Fibroblast of lung (primary cell): ENCODE measurements around the gene BTBD1. TPM values are rescaled to one million over a fixed set of nuclear protein-coding genes. Genes with fewer than 3 reads are reported as not detected.

Experiments used
- DNase-seq, 2 donors: peaks; one replicate each; pipeline versions ENCODE4 v3.0.0 to v3.0.0-alpha.2; 2010; ENCODE audit warnings: low read depth in 2 of 2
- H2AFZ ChIP-seq: 2 replicates; pipeline ENCODE4 v1.5.1; 2012; ENCODE audit warnings: low read length, control low read depth, inconsistent platforms
- H3K27ac ChIP-seq: 2 replicates; pipeline ENCODE4 v1.5.1; 2011; ENCODE audit warnings: low read length, control low read depth; ENCODE audit not compliant: insufficient read depth
- H3K27me3 ChIP-seq: 2 replicates; pipeline ENCODE4 v1.5.1; 2011; ENCODE audit warnings: mild to moderate bottlenecking, low read length; ENCODE audit not compliant: control insufficient read depth, insufficient read depth
- H3K36me3 ChIP-seq: 2 replicates; pipeline ENCODE4 v1.5.1; 2011; ENCODE audit warnings: low read length; ENCODE audit not compliant: control insufficient read depth, insufficient read depth
- H3K4me1 ChIP-seq: 2 replicates; pipeline ENCODE4 v1.5.1; 2011; ENCODE audit warnings: low read length; ENCODE audit not compliant: control insufficient read depth, insufficient read depth; ENCODE audit errors: extremely low read depth
- H3K4me2 ChIP-seq: 2 replicates; pipeline ENCODE4 v1.5.1; 2011; ENCODE audit warnings: low read length, control low read depth; ENCODE audit not compliant: insufficient read depth; ENCODE audit errors: extremely low read depth
- H3K4me3 ChIP-seq, 4 experiments: fragments of 200-600 bp in 1 of 4; sonication (generic) in 1 of 4; replicated peaks in 1 of 4; 2 replicates each; pipeline ENCODE4 v1.5.1; 2011 to 2016; ENCODE audit warnings: low read length in 4 of 4, low read depth in 3 of 4, mild to moderate bottlenecking in 3 of 4, control low read depth in 2 of 4, inconsistent platforms in 1 of 4, mixed read lengths in 1 of 4; ENCODE audit not compliant: insufficient read depth in 1 of 4; ENCODE audit errors: control extremely low read depth in 1 of 4
- H3K79me2 ChIP-seq: 2 replicates; pipeline ENCODE4 v1.5.1; 2012; ENCODE audit warnings: mild to moderate bottlenecking, low read length, inconsistent platforms; ENCODE audit not compliant: control insufficient read depth, insufficient read depth
- H3K9ac ChIP-seq: 2 replicates; pipeline ENCODE4 v1.5.1; 2011; ENCODE audit warnings: mild to moderate bottlenecking, low read length, control low read depth; ENCODE audit not compliant: insufficient read depth
- H3K9me3 ChIP-seq: 2 replicates; pipeline ENCODE4 v1.5.1; 2012; ENCODE audit warnings: low read depth, low read length; ENCODE audit not compliant: control insufficient read depth, insufficient read depth
- H4K20me1 ChIP-seq: 2 replicates; pipeline ENCODE4 v1.5.1; 2011; ENCODE audit warnings: low read length; ENCODE audit not compliant: control insufficient read depth, insufficient read depth; ENCODE audit errors: extremely low read depth
- CTCF ChIP-seq, 2 donors: IDR thresholded peaks in 1 of 2; conservative IDR thresholded peaks in 1 of 2; 1 replicate in 1 of 2; 2 replicates in 1 of 2; pipeline ENCODE4 v1.5.1; 2011 to 2012; ENCODE audit warnings: low read length in 2 of 2, control low read depth in 1 of 2, inconsistent platforms in 1 of 2, low read depth in 1 of 2, mild to moderate bottlenecking in 1 of 2
- EZH2 ChIP-seq: IDR thresholded peaks from 2 replicates; pipeline ENCODE4 v1.5.1; 2012; ENCODE audit warnings: low read length, control low read depth, mild to moderate bottlenecking; ENCODE audit errors: missing control alignments
- polyA plus RNA-seq, 2 donors: library from polyadenylated mRNA; depleted of rRNA in 1 of 2; stranded (reverse) in 1 of 2; unstranded in 1 of 2; fragments of >200 nt; gene quantifications; 2 replicates each; pipeline ENCODE4 v1.2.1, GENCODE V29; 2011 to 2012; ENCODE audit warnings: missing spikeins in 1 of 2
- total RNA-seq: library from RNA; depleted of rRNA; stranded (reverse); fragments of >200 nt; gene quantifications from 2 replicates; pipeline ENCODE4 v1.2.1, GENCODE V29; 2014

BTBD1 gene
- total and polyA plus RNA-seq, 2 donors (not counting 1 experiment from before 2014, with no cell fraction given) = 84.0 to 105 TPM

GRCh38 chr15:83053151-83053550 is 13.9 kb downstream of the BTBD1 start:
- no peaks in the 10 kb centered on the region for H3K9me3 ChIP-seq
- TF ChIP-seq CTCF (conservative IDR thresholded peaks at IDR 0.05 in 1 of 2, IDR thresholded peaks at IDR 0.05 in 1 of 2; ENCODE audit: low read depth in 1 of 2, low read length in 2 of 2) (no peak), EZH2 (no peak)
- DNase-seq = peak; percentile 75 to 79
- H3K9ac ChIP-seq = no peak overlapping the region
- peaks cover 4% of the 10 kb centered on the region for H3K36me3 ChIP-seq
- peaks cover 21% of the 10 kb centered on the region for H3K79me2 ChIP-seq
- no peak overlapping the region for H2AFZ ChIP-seq
- H3K27me3 ChIP-seq = no peaks in the 10 kb centered on the region
- peaks cover 2% of the 10 kb centered on the region for H4K20me1 ChIP-seq
- H3K27ac ChIP-seq = no peak overlapping the region
- no peak overlapping the region for H3K4me2 ChIP-seq
- H3K4me1 ChIP-seq = peaks cover 2% of the 10 kb centered on the region
- H3K4me3 ChIP-seq = no peak overlapping the region

GRCh38 chr15:83046558-83047127 is 20.4 kb downstream of the BTBD1 start:
- H3K27me3 ChIP-seq = no peaks in the 10 kb centered on the region
- no peak overlapping the region for H3K9ac ChIP-seq
- no peak overlapping the region for H2AFZ ChIP-seq
- H3K9me3 ChIP-seq = no peaks in the 10 kb centered on the region
- peaks cover 2% of the 10 kb centered on the region for H4K20me1 ChIP-seq
- H3K4me2 ChIP-seq = no peak overlapping the region
- peak; percentile 78 to 82 for DNase-seq
- peaks cover 3% of the 10 kb centered on the region for H3K4me1 ChIP-seq
- H3K4me3 ChIP-seq = no peak overlapping the region
- H3K79me2 ChIP-seq = peaks cover 27% of the 10 kb centered on the region
- H3K27ac ChIP-seq = no peak overlapping the region
- no peak for TF ChIP-seq EZH2
- no peak for TF ChIP-seq CTCF (conservative IDR thresholded peaks at IDR 0.05 in 1 of 2, IDR thresholded peaks at IDR 0.05 in 1 of 2; ENCODE audit: low read depth in 1 of 2, low read length in 2 of 2)
- peaks cover 2% of the 10 kb centered on the region for H3K36me3 ChIP-seq

DNA sequence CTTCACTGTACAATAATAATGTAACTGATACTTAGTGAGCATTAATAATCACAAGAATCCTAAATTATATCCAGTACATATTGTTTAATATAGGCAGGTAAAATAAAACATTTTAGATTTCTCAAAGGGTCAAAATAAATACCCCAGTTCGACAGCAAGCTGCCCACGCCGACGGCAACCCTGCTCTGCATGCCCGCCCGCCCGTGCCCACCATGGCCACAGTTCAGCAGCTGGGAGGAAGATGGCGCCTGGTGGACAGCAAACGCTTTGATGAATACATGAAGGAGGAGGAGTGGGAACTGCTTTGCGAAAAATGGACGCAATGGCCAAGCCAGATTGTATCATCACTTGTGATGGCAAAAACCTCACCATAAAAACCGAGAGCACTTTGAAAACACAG is 22.9 kb downstream of the BTBD1 start:
- Histone ChIP-seq H3K27ac (no peak overlapping the region), H4K20me1 (no peaks in the 10 kb centered on the region), H3K4me1 (peaks cover 3% of the 10 kb centered on the region), H3K79me2 (peaks cover 34% of the 10 kb centered on the region), H3K4me2 (no peak overlapping the region), H3K36me3 (peaks cover 4% of the 10 kb centered on the region), H2AFZ (no peak overlapping the region), H3K9me3 (no peaks in the 10 kb centered on the region), H3K9ac (no peak overlapping the region), H3K27me3 (no peaks in the 10 kb centered on the region), H3K4me3 (no peak overlapping the region)
- no peak for DNase-seq
- no peak for TF ChIP-seq CTCF (conservative IDR thresholded peaks at IDR 0.05 in 1 of 2, IDR thresholded peaks at IDR 0.05 in 1 of 2; ENCODE audit: low read depth in 1 of 2, low read length in 2 of 2)
- TF ChIP-seq EZH2 = no peak
